HepG2 (cell line): ENCODE results near the gene MAPK7. TPM values are rescaled to one million over a fixed set of nuclear protein-coding genes. Genes with fewer than 3 reads are reported as not detected.

ENCODE experiments used
- DMTF1 ChIP-seq: sonication (generic); formaldehyde crosslinking; IDR thresholded peaks from 2 replicates; pipeline ENCODE4 v1.4.0; 2020; ENCODE audit warnings: mild to moderate bottlenecking, missing genetic modification reagents
- MNT ChIP-seq: fragments of 450-650 bp; IDR thresholded peaks from 2 replicates; pipeline ENCODE4 v1.6.1; 2016
- NFRKB ChIP-seq: fragments of 450-650 bp; IDR thresholded peaks from 2 replicates; pipeline ENCODE4 v1.6.1; 2017
- NR3C1 ChIP-seq: sonication (generic); formaldehyde crosslinking; IDR thresholded peaks from 2 replicates; pipeline ENCODE4 v1.4.0; 2020; ENCODE audit warnings: missing genetic modification reagents
- SAP130 ChIP-seq: IDR thresholded peaks from 2 replicates; pipeline ENCODE4 v1.6.1; 2016; ENCODE audit warnings: low read depth
- SMAD9 ChIP-seq: sonication (generic); formaldehyde crosslinking; IDR thresholded peaks from 2 replicates; pipeline ENCODE4 v1.5.1; 2020; ENCODE audit warnings: mild to moderate bottlenecking, missing genetic modification reagents
- TARDBP ChIP-seq: sonication (generic); formaldehyde crosslinking; IDR thresholded peaks from 2 replicates; pipeline ENCODE4 v1.8.0; 2022; ENCODE audit warnings: mild to moderate bottlenecking, missing genetic modification reagents
- TOPORS ChIP-seq: sonication (generic); formaldehyde crosslinking; IDR thresholded peaks from 2 replicates; pipeline ENCODE4 v1.8.0; 2023; ENCODE audit warnings: mild to moderate bottlenecking, missing genetic modification reagents
- TRIM24 ChIP-seq: sonication (generic); formaldehyde crosslinking; IDR thresholded peaks from 2 replicates; pipeline ENCODE4 v1.8.0; 2022; ENCODE audit warnings: mild to moderate bottlenecking, missing genetic modification reagents
- USF2 ChIP-seq, 2 experiments: sonication (generic) in 1 of 2; formaldehyde crosslinking in 1 of 2; IDR thresholded peaks; 2 replicates each; pipeline versions ENCODE4 v1.5.1 to v1.6.1; 2011 to 2020; ENCODE audit warnings: borderline replicate concordance in 1 of 2, low read depth in 1 of 2, low read length in 1 of 2, mild to moderate bottlenecking in 1 of 2, missing genetic modification reagents in 1 of 2, moderate library complexity in 1 of 2
- ZKSCAN5 ChIP-seq: sonication (generic); formaldehyde crosslinking; IDR thresholded peaks from 2 replicates; pipeline ENCODE4 v1.5.1; 2020; ENCODE audit warnings: mild to moderate bottlenecking, missing genetic modification reagents
- ZNF605 ChIP-seq: sonication (generic); formaldehyde crosslinking; IDR thresholded peaks from 2 replicates; pipeline ENCODE4 v1.8.0; 2022; ENCODE audit warnings: mild to moderate bottlenecking, missing genetic modification reagents
- ZZZ3 ChIP-seq: sonication (generic); formaldehyde crosslinking; IDR thresholded peaks from 2 replicates; pipeline ENCODE4 v1.4.0; 2020; ENCODE audit warnings: missing genetic modification reagents, mild to moderate bottlenecking, borderline replicate concordance
- polyA plus RNA-seq, 8 experiments: library from polyadenylated mRNA; depleted of rRNA in 3 of 8; stranded (reverse) in 7 of 8; unstranded in 1 of 8; fragments of >200 nt; fragmentation: Illumina TruSeq in 4 of 8; extraction: Trizol in 4 of 8; gene quantifications; 2 replicates each; pipeline versions ENCODE4 v1.2.1 to v1.2.3, GENCODE V29; 2011 to 2016; ENCODE audit warnings: low read depth in 4 of 8, missing spikeins in 1 of 8, mixed read lengths in 1 of 8; ENCODE audit not compliant: insufficient read depth in 1 of 8
- total RNA-seq, 5 experiments: library from RNA; depleted of rRNA; stranded (reverse); fragments of >200 nt; fragmentation: Illumina TruSeq; extraction: Trizol; gene quantifications; 2 replicates each; pipeline ENCODE4 v1.2.3, GENCODE V29; 2016; ENCODE audit warnings: low read depth in 1 of 5
- TF ChIP-seq, protein P1 (sequence below): sonication (generic); formaldehyde crosslinking; IDR thresholded peaks from 2 replicates; pipeline ENCODE4 v1.4.0; 2020; ENCODE audit warnings: missing genetic modification reagents
- TF ChIP-seq, protein P2 (sequence below): sonication (generic); formaldehyde crosslinking; IDR thresholded peaks from 2 replicates; pipeline ENCODE4 v1.5.0; 2020; ENCODE audit warnings: mild to moderate bottlenecking, missing genetic modification reagents, moderate library complexity
- TF ChIP-seq, protein P3 (sequence below): sonication (generic); formaldehyde crosslinking; IDR thresholded peaks from 2 replicates; pipeline ENCODE4 v1.5.1; 2020; ENCODE audit warnings: missing genetic modification reagents, mild to moderate bottlenecking, borderline replicate concordance

Gene MAPK7
- total and polyA plus RNA-seq, 2 of the 13 experiments (the other 11 are each of a cell fraction or from before 2014, with no cell fraction given), result 2.9 to 5.9 TPM

DNA sequence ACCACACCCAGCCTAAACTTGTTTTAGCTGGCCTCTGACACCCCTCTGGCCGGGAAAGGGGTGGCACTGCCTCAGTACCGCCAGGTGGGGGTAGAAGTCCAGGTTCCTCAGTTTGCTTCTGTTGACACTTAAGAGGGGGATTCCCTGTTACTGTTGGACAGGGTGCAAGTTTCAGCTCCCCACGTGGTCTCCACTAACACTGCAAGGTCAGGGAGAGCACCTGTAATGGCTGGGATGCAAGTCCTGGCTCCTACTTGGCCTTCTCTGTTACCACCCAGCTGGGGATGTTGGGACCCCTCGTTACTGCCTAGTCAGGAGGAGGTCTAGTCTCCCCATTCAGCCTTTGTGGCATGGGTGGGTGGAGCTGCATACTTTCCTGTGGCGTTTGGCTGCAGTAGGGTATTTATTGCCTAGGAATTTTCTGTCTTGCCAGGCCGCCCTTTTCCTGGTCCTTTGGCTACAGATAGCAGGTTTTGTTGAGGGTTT lies 19.3 kb downstream of the MAPK7 start (continued):
- TF ChIP-seq NFRKB, result no peak
- TF ChIP-seq, protein P1, sequence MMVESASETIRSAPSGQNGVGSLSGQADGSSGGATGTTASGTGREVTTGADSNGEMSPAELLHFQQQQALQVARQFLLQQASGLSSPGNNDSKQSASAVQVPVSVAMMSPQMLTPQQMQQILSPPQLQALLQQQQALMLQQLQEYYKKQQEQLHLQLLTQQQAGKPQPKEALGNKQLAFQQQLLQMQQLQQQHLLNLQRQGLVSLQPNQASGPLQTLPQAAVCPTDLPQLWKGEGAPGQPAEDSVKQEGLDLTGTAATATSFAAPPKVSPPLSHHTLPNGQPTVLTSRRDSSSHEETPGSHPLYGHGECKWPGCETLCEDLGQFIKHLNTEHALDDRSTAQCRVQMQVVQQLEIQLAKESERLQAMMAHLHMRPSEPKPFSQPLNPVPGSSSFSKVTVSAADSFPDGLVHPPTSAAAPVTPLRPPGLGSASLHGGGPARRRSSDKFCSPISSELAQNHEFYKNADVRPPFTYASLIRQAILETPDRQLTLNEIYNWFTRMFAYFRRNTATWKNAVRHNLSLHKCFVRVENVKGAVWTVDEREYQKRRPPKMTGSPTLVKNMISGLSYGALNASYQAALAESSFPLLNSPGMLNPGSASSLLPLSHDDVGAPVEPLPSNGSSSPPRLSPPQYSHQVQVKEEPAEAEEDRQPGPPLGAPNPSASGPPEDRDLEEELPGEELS (CRISPR knock-in tag), result no peak
- TF ChIP-seq ZKSCAN5, result no peak
- 0 out of 2 replicates have a peak, but pooled peaks have one; percentile 22 for TF ChIP-seq USF2 (IDR thresholded peaks at IDR 0.05; ENCODE audit: low read depth, low read length)
- TF ChIP-seq USF2 (CRISPR knock-in tag; IDR thresholded peaks at IDR 0.05; ENCODE audit: borderline replicate concordance), result peak; percentile 28; the same call in 1 of the 2 replicates
- no peak for TF ChIP-seq DMTF1 (CRISPR knock-in tag)
- no peak for TF ChIP-seq ZZZ3
- no peak for TF ChIP-seq TOPORS (CRISPR knock-in tag)
- no peak for TF ChIP-seq NR3C1 (CRISPR knock-in tag)
- TF ChIP-seq TARDBP, result no peak
- no peak for TF ChIP-seq TRIM24 (CRISPR knock-in tag)
- no peak for TF ChIP-seq SMAD9 (CRISPR knock-in tag)
- TF ChIP-seq, protein P2, sequence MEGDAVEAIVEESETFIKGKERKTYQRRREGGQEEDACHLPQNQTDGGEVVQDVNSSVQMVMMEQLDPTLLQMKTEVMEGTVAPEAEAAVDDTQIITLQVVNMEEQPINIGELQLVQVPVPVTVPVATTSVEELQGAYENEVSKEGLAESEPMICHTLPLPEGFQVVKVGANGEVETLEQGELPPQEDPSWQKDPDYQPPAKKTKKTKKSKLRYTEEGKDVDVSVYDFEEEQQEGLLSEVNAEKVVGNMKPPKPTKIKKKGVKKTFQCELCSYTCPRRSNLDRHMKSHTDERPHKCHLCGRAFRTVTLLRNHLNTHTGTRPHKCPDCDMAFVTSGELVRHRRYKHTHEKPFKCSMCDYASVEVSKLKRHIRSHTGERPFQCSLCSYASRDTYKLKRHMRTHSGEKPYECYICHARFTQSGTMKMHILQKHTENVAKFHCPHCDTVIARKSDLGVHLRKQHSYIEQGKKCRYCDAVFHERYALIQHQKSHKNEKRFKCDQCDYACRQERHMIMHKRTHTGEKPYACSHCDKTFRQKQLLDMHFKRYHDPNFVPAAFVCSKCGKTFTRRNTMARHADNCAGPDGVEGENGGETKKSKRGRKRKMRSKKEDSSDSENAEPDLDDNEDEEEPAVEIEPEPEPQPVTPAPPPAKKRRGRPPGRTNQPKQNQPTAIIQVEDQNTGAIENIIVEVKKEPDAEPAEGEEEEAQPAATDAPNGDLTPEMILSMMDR (CRISPR knock-in tag), result peak; percentile 73
- TF ChIP-seq, protein P3, sequence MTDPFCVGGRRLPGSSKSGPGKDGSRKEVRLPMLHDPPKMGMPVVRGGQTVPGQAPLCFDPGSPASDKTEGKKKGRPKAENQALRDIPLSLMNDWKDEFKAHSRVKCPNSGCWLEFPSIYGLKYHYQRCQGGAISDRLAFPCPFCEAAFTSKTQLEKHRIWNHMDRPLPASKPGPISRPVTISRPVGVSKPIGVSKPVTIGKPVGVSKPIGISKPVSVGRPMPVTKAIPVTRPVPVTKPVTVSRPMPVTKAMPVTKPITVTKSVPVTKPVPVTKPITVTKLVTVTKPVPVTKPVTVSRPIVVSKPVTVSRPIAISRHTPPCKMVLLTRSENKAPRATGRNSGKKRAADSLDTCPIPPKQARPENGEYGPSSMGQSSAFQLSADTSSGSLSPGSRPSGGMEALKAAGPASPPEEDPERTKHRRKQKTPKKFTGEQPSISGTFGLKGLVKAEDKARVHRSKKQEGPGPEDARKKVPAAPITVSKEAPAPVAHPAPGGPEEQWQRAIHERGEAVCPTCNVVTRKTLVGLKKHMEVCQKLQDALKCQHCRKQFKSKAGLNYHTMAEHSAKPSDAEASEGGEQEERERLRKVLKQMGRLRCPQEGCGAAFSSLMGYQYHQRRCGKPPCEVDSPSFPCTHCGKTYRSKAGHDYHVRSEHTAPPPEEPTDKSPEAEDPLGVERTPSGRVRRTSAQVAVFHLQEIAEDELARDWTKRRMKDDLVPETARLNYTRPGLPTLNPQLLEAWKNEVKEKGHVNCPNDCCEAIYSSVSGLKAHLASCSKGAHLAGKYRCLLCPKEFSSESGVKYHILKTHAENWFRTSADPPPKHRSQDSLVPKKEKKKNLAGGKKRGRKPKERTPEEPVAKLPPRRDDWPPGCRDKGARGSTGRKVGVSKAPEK (CRISPR knock-in tag), result no peak
- TF ChIP-seq MNT, result peak; percentile 34; the same call in 1 of the 2 replicates
- 0 out of 2 replicates have a peak, but pooled peaks have one; percentile 27 for TF ChIP-seq ZNF605
- peak; percentile 64 for TF ChIP-seq SAP130 (CRISPR knock-in tag)
